DMS 273 treated with DMSO at 0.1 percent for 48 hours (cell line): ENCODE measurements around the gene AGTRAP.
A peak's percentile ranks its signal among the peaks of the same experiment; 100 is the strongest.

ENCODE experiments used
- DNase-seq: peaks from one replicate; lab custom pipeline; 2025; lab: John Stamatoyannopoulos, UW

The AGTRAP gene

GRCh38 chr1:11706292-11706691 lies 29.6 kb upstream of the AGTRAP start:
- no peak for DNase-seq

- no peak for DNase-seq
Observed at GRCh38 chr1:11707621-11708276, 28.2 kb upstream of the AGTRAP start.

GRCh38 chr1:11708554-11709350 lies 27.2 kb upstream of the AGTRAP start:
- no peak for DNase-seq

DNA sequence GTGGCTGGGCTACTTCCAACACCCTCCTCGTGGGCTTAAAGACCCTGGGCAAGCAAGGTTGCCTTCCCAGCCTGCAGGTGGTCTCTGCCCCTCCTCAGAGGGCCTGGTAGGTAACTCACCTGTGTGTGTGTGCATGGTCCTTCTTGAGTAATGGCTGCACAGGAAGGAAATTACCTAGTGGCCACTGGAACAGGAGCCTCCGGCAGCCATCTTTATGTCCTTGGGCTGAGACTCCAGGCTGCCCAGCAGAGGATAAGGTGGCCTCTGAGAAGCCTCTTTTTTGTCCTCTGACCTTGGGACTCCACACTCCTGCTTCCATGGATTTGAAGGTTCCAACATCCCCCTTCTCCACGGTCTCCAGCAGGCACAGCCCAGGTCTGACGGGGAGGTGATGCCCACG lies 24.4 kb upstream of the AGTRAP start:
- no peak for DNase-seq

DNA sequence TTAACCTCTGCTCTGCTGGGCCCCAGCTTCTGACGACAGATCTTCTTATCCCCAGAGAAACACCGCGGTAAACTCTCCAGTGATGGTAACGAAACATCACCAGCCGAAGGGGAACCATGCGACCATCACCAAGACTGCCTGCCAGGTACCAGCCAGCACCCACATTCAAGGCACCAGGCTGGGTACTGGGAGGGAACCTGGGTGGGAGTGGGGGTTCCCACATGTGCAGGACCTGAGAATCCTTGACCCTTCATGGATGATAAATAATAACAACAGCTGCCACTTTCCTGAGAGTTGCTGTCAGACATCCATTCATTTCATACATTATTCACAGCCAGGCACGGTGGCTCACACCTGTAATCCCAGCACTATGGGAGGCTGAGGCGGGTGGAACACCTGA lies 23.7 kb upstream of the AGTRAP start:
- DNase-seq = no peak

DNA sequence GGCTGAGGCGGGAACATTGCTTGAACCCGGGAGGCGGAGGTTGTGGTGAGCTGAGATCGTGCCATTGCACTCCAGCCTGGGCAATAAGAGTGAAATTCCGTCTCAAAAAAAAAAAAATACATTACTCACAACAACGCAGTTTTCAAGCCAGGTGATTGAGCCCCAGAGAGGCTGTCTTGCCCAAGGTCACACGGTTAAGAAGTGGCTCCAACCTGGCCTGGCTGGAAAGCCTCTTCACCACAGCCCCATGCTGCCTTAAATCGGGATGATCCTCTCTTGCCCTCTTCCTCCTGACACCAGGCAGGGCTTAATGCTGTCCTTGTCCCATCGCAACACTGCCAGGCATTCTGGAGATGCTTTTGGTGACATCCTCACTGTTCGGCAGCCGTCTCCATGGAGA lies 22.8 kb upstream of the AGTRAP start:
- DNase-seq = no peak

DNA sequence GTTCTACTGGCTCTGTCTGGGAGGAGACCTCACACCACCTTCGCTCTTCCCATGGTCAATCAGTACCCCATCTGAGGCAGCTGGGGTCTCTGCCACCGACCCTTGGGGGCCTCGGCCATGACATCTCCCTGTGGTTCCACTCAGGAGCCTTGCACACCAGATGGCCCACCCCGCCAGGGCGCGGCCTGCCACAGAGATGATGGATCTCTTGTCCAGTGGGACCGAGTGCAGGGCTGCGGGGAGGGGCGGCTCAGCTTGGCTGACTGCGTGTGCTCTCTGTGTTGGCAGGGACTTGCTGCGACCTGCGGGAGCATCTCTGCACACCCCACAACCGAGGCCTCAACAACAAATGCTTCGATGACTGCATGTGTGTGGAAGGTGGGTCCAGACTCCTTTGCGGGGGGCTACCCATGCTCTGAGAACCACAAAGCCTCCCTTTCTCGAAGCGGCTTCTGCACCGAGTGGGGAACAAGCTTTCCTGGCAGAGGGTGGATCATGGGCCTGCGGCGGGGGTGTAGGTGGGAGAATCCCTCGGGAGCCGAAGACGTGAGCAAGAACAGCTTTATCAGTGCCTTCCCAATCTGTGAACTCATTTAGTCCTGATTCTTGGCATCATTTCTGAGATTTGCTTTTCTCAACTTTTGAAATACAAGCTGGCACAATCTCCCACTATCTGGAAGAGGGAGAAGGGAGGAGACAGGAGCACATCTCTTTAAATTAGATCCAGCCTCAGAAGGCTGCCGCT lies 20.9 kb upstream of the AGTRAP start:
- DNase-seq = peak; percentile 75

- DNase-seq = peak; percentile 40
Observed at GRCh38 chr1:11719313-11720032, 16.5 kb upstream of the AGTRAP start.

DNA sequence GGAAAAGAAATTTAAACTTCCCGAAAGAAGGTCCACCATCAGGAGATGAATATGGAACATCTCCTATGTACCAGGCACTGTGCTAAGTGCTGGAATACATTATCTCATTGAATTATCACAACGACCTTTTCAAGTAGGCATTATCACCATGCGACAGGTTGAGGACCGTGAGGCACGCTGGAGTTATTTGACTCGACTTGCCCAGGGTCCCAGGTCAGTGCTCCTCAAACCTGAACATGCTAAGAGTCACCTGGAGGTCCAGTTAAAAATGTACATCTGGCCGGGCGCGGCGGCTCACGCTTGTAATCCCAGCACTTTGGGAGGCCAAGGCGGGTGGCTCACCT lies 15.9 kb upstream of the AGTRAP start:
- no peak for DNase-seq

DNA sequence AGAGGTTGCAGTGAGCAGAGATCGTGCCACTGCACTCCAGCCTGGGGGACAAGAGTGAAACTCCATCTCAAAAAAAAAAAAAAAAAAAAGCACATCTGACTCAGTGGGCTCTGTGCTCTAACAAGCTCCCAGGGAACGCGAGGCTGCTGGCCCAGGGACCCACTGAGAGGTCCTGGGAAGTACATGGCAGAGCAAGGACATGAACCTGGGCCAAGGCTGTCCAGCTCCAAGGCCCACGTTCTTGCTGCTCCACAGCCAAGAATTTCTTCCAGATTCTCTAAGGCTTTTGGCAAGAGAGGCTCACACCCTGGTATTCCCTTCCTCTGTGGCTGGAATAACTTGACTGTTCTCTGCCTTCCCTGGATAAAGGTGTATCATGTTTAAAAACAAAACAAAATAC lies 15.4 kb upstream of the AGTRAP start:
- DNase-seq = no peak

DNA sequence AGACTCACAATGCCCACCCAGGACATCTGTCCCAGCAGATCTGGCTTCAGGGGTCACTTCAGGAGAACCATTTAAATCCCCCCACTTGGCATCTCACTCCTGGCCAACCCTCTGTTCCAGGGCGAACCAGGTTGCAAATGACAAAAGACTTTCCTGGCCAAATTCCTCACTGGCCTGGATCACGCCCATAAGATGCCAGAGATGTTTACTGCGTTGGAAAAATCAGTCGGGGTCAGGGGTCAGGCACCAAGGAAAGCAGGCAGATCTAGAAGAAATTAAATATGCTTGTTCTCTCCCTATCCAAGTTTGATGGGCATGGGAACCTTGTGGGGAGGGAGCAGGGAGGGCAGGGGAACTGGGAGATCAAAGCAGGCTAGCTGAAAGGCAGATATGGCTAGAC lies 14.6 kb upstream of the AGTRAP start:
- no peak for DNase-seq

GRCh38 chr1:11722538-11722937 lies 13.4 kb upstream of the AGTRAP start:
- DNase-seq = no peak

- no peak for DNase-seq
Observed at GRCh38 chr1:11725616-11726015, 10.3 kb upstream of the AGTRAP start.

DNA sequence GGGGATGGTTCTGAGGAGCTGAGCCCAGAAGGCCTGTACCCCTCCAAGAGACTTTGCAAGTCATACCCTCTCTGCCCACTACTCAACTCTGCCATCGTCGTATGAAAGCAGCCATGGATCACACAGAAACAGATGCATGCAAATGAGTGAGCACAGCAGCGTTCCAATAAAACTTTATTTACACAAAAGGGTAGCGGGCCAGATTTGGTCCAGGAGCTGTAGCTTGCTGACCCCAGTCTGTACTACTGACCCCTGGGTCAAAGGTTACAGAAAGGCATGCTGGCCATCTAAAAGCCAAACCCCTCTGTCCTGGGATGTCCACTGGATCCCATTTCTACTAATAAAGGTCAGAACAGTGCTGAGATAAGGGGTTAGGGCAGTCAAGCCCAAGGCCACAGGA lies 8.8 kb upstream of the AGTRAP start:
- no peak for DNase-seq

GRCh38 chr1:11728126-11728806 lies 7.7 kb upstream of the AGTRAP start:
- no peak for DNase-seq

DNA sequence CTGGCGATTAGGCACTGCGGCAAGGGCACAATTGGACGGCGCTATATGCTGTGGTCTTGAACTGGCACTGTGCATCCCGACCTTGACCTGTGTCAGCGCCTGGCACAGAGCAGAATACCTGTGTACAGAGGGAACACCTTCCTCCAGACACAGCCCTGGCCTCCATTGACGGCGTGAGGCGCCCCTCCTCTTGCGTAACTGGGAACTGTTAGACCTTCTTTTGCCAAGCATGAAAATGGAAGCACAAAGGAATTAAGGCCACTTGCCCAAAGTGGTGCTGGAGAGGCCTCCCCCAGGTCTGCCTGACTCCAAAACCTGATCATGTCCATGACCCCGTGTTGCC lies 6.8 kb upstream of the AGTRAP start:
- no peak for DNase-seq

GRCh38 chr1:11729498-11730428 lies 6.2 kb upstream of the AGTRAP start:
- DNase-seq = no peak

- DNase-seq = no peak
Observed at GRCh38 chr1:11730429-11730891, 5.5 kb upstream of the AGTRAP start.

DNA sequence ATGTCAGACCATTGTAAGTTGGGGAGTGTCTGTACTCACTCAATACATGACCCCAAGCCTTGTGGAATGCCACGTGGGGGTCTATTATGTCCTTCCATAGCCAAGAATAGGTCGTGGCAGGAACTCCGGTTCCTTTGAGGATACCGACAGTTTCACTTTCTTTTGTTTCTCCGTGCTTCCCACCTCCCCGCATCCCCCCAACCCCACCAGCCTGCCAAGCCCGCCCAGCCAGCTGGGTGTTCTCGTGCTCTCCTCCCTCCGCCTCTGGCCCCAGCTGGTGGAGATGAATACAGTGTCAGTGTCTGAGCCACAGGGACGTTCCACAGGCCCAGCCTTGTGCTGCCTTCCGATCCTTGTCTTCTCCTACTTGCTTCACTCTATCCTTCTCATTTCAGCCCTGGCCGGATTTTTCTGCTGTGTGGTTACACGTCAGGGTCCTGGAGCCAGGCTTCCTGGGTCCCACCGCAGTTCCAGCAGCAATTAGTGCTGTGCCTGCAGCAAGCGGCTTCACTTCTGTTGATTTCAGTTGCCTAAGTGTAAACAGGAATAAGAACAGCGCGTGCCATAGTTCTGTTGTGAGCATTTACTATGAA lies 4.1 kb upstream of the AGTRAP start:
- DNase-seq = no peak

- no peak for DNase-seq
Observed at GRCh38 chr1:11733306-11733705, 2.6 kb upstream of the AGTRAP start.

- no peak for DNase-seq
Observed at GRCh38 chr1:11735531-11735853, 444 bp upstream of the AGTRAP start.
